GM19035 (cell line): Measurements from ENCODE around the gene DHX32.
"Not testable (repeated sequence)": the region's sequence is repeated elsewhere in the genome, so short reads cannot be mapped to it uniquely, and the experiment has no call there.

Source experiments
- ATAC-seq: cut with Tn5 transposase; IDR thresholded peaks from one replicate; pipeline ENCODE4 v1.9.1; 2021; ENCODE audit not compliant: unreplicated experiment

DHX32 gene, protein sequence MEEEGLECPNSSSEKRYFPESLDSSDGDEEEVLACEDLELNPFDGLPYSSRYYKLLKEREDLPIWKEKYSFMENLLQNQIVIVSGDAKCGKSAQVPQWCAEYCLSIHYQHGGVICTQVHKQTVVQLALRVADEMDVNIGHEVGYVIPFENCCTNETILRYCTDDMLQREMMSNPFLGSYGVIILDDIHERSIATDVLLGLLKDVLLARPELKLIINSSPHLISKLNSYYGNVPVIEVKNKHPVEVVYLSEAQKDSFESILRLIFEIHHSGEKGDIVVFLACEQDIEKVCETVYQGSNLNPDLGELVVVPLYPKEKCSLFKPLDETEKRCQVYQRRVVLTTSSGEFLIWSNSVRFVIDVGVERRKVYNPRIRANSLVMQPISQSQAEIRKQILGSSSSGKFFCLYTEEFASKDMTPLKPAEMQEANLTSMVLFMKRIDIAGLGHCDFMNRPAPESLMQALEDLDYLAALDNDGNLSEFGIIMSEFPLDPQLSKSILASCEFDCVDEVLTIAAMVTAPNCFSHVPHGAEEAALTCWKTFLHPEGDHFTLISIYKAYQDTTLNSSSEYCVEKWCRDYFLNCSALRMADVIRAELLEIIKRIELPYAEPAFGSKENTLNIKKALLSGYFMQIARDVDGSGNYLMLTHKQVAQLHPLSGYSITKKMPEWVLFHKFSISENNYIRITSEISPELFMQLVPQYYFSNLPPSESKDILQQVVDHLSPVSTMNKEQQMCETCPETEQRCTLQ

GRCh38 chr10:125881192-125881591 lies at the start of gene DHX32:
TSS of gene DHX32 (minus strand) at chr10:125881292. CDS start at chr10:125880824, 468 bp downstream.
- no peak for ATAC-seq

DNA sequence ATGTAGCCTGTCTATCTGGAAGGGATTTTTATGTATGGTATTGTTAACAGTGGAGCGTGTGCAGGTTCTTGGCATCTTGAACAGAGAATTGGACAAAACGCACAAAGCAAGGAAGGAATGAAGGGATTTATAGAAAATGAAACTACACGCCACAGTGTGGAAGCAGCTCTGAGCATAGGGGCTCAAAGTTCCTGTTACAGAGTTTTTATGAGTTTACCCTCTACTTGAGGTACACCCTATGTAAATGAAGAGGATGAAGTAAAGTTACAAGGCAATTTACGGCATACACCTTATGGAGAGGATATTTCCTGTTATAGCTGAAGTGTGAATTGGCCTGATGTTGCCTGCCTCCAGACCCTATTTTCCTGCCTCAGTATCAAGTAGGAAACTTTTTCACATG lies 48.5 kb upstream of the DHX32 start:
- ATAC-seq, result no peak

GRCh38 chr10:125928928-125929585 lies 48.0 kb upstream of the DHX32 start:
- no peak for ATAC-seq

DNA sequence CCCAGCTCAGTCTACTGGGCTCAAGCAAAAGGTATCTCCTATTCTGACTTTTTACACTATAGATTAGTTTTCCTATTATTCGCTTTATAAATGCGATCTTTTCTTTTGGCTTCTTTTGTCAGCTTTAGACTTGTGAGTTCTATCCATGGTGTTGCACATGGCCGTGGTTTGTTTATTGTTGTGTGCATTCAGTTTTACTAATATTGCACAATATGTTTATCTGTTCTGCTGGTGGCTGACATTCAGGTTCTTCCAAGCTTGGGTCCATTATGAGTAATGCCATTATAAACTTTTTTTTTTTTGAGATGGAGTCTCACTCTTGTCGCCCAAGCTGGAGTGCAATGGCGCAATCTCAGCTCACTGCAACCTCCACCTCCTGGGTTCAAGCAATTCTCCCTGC lies 46.2 kb upstream of the DHX32 start:
- not testable (repeated sequence) for ATAC-seq

GRCh38 chr10:125926247-125926646 lies 45.2 kb upstream of the DHX32 start:
- no peak for ATAC-seq

GRCh38 chr10:125925262-125925834 lies 44.3 kb upstream of the DHX32 start:
- ATAC-seq, result no peak

DNA sequence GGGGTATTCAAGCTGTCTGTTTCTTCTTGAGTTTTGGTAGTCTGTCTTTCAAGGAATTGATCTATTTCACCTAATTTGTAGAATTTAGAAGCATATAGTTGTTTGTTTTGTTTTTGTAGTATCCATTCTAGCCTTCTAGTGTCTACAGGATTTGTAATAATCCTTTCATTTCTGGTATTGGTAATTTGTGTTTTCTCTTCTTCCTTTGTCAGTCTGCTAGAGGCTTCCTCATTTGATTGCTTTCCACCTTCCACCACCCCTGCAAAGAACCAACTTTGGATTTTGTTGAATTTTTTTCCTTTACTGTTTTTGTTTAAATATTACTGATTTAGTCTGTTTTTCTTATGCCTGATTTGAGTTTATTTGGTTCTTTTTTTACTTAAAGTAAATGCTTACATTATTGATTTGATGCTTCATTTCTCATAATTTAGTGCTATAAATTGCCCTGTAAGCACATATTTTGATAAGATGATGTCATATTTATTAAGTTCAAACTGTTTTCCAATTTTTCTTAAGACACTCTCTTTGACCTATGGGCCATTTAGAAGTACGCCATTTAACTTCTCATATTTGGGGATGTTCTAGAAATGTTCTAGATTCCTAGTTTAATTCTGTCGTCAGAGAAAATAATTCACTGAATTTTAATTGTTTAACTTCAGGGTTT lies 40.7 kb upstream of the DHX32 start:
- ATAC-seq, result not testable (repeated sequence)

DNA sequence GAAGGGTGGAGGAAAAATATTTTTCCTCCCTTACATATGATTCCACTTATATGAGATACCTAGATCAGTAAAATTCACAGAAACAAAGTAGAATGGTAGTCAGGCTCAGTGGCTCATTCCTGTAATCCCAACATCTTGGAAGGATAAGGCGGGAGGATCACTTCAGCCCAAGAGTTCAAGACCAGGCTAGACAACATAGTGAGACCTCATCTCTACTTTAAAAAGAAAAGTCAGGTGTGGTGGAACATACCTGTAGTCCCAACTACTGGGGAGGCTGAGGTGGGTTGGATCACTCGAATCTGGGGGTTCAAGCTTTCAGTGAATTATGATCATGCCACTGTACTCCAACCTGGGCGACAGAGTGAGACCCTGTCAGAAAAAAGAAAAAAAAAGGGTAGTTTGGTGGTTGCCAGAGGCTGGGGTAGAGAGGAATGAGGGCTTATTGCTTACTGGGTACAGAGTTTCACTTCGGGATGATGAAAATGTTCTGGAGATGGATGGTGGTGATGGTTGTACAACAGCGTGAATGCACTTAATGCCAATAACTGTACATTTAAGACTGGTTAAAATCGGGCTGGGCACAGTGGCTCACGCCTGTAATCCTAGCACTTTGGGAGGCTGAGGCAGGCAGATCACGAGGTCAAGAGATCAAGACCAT lies 36.7 kb upstream of the DHX32 start:
- not testable (repeated sequence) for ATAC-seq

DNA sequence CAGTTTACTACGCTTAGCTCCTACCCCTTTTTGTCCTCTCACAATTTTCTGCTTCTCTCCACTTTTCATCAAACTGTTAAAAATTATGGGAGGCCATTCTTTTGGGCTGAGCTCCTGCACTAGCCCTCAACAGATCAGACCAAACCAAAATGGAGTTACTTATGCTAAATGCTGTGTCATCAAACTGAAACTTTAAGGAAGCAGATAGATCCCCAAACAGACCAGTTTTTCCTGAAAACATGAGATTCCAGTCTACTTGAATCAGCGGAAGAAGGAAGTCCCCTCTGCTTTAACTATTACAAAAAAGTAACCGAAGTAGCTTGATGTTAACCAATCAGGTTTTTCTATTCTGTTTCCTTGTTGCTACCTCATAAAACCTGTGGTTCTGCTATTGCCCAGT lies 35.9 kb upstream of the DHX32 start:
- no peak for ATAC-seq

GRCh38 chr10:125913277-125913676 lies 32.2 kb upstream of the DHX32 start:
- ATAC-seq, result not testable (repeated sequence)

- no peak for ATAC-seq
These were observed 30.9 kb upstream of the DHX32 start for GRCh38 chr10:125911990-125912389.

DNA sequence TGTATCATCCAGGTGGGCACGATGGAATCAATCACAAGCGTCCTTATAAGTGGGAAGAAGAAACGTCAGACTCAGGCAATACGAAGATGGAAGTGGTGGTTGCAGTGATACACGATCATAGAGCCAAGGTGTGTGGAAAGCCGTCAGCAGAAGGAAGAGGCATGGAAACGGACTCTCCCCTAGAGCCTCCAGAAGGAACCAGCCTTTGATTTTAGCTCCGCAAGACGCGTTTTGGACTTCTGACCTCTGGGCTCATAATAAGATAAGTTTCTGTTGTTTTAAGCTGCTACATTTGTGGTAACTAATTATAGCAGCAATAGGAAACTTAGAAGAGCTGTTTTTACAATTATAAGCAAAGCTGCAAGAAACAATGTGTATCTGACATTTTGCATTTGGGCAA lies 30.1 kb upstream of the DHX32 start:
- ATAC-seq, result no peak

DNA sequence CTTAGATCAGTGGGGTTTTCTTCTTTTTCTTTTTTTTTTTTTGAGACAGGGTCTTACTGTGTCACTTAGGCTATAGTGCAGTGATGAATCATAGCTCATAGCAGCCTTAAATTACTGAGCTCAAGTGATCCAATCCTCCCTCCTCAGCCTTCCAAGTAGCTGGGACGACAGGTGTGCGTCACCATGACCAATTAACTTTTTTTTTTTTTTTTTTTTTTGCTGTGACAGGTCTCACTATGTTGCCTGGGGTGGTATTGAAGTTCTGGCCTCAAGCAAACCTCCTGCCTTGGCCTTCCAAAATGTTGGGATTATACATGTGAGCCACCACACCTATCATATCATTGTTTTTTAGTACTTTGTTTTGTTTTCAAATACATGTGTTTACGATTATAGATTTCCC lies 28.4 kb upstream of the DHX32 start:
- ATAC-seq, result not testable (repeated sequence)

DNA sequence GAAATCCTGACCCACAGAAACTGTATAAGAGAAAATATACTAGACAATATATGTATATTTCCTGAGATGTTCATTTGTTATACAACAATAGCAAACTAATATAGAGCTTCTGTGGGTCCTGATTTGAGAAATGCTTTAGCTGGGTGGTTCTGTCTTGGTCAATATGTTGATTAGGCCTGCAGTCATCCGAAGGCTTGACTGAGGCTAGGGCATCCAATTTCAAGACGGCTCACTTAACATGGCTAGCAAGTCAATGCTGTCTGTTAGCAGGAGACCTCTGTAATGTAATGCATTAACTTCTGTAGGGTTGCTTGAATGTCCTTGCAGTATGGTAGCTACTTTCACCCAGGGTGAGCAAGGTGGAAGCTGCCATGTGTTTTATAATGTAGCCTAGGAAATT lies 27.7 kb upstream of the DHX32 start:
- not testable (repeated sequence) for ATAC-seq

DNA sequence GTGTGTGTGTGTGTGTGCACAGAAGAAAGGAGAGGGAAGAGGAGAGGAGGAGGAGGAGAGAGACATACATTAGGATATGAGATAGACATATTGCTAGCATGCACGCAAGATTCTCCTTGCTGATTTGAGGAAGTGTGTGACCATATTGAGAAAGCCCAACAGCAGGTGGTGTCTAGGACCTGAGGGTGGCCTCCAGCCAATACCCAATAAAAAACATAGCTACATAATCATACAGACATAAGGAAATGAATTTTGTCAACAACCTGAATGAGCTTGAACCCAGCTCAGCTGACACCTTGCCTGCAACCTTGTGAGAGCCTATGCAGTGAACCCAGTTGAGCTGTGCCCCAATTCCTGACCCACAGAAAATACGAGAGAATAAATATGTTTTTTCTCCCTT lies 26.5 kb upstream of the DHX32 start:
- not testable (repeated sequence) for ATAC-seq

GRCh38 chr10:125905069-125905994 lies 24.2 kb upstream of the DHX32 start:
- not testable (repeated sequence) for ATAC-seq

GRCh38 chr10:125903135-125903640 lies 22.1 kb upstream of the DHX32 start:
- ATAC-seq, result not testable (repeated sequence)

GRCh38 chr10:125900963-125901362 lies 19.9 kb upstream of the DHX32 start:
- ATAC-seq, result not testable (repeated sequence)

- ATAC-seq, result not testable (repeated sequence)
These were observed 16.2 kb upstream of the DHX32 start for GRCh38 chr10:125897317-125897716.
